ENCODE data around the gene NISCH. TPM values are rescaled to one million over a fixed set of nuclear protein-coding genes. Genes with fewer than 3 reads are reported as not detected.

Gene NISCH
- total RNA-seq, 1 donor from 2014 or later, result 140 TPM

DNA sequence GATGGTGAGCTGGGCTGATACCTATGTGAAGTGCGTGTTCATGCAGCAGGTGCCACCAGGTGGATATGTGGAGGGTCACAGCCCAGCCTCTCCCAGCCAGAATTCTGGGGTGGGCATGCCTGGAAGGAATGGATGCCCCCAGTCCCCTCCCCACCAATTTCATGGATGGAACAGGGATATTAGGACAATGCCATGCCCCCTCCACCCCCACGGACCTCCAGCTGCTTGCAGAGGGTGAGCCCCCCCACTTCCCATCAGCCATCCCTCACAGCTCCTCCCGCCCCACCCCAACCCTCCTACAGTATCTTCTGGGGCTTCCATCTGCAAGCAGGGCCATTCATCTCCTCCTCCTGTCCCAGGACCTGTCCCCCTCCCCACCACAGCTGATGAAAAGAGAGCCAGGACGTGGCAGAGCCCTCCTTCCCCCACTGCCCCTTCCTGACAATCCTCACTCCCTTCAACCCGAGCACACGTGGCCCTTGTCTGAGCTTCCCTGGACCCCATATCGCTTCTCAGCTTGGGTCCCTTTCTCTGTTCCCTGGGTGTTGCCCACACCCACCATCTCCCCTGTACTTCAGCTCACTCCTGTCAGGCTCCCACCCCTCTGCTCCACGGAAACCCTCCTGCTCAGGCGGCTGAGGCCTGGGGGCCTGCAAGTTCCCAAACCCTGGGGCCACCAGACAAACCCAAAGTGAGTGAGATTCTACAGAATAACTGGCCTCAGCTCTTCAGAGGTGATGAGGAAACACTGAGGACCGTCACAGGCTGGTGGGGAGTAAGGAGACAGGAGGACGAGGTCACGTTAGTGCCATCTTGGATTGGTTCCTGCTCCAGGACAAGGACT, 7.7 kb upstream of the NISCH start:
- DNase-seq (ENCODE audit: low spot score), result no peak

DNA sequence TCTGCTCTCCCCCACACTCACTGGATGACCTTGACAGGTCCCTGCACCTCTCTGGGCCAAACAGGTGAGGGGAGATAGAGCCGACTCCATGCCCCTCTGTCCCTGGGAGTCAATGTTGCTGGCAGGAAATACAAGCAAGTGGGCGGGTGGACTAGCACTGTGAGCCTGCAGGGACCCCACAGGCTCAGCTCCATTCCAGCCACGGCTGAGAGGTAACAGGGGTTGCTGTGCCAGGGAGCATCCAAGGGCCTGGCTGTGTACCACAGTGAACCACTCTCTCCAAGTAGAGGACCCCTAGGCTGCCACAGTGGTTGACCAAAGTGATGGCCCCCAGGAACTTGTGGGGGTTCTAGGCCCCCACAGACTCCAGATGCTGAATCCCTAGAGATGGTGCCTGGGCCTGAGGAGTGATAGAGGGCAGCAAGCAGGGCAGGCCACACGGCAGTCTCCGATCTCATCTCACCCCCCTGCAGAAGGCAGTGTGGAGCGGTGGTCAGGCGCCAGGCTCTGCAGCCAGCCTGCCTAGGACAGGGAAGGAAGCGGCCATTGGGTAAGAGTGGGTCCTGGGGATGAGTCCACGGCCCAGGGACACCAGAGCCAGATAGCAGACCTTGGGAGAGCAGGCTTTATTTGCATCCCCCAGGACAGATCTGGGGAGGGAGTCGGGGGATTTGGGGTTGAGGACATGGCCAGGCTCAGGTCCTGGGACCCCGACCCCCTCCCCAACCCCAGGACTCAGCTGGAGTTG, 4.7 kb upstream of the NISCH start:
- no peak for DNase-seq (ENCODE audit: low spot score)

DNA sequence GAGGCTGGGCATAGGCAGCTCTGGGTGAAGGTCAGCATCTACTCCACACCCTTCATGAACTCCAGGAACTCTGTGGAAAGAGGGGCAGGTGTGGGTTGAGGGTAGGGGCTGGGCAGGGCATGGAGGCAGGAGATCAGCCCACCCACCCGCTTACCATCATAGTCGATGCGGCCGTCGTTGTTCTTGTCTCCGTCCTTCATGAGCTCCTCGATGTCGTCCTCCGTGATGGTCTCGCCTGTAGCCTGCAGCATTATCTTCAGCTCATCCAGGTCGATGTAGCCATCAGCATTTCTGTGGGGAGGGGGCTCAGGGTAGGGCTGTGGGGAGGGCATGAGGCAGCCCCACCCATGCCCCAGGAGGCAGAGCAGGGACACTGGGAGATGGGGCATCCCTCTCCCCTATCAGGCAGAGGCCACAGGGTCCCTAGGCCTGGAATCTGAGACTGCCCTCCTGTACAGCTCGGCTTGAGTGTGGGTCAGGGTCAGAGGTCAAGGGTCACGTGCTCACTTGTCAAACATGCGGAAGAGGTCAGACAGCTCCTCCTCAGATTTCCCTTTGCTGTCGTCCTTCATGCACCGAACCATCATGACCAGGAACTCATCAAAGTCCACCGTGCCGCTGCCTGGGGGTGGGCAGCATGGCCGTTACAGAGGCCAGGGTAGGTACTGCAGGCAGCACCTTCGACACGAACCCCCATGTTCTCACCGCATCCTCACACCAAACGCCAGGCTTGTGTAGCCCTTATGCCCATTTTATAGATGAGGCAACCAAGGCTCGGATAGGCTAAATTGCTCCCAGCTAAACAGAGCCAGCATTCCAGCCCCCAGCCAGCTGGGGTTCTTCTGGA, 3.9 kb upstream of the NISCH start:
- no peak for DNase-seq (ENCODE audit: low spot score)

DNA sequence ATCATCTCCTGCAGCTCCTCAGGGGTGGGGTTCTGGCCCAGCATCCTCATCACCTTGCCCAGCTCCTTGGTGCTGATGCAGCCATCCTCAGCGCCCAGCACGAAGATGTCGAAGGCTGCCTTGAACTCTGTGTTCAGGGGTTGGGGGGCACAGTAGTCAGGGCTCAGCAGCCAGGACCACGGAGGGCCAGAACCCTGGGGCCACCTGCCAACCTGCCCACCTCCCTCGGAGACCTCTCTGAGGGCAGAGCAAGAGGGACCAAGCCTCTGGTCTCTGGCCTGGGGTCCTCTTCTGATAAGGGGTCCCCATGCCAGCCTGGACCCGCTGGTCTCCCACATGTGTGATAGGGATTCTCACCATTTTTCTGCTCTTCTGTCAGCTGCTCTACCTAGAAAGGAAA, 3.3 kb upstream of the NISCH start:
- DNase-seq (ENCODE audit: low spot score), result no peak

DNA sequence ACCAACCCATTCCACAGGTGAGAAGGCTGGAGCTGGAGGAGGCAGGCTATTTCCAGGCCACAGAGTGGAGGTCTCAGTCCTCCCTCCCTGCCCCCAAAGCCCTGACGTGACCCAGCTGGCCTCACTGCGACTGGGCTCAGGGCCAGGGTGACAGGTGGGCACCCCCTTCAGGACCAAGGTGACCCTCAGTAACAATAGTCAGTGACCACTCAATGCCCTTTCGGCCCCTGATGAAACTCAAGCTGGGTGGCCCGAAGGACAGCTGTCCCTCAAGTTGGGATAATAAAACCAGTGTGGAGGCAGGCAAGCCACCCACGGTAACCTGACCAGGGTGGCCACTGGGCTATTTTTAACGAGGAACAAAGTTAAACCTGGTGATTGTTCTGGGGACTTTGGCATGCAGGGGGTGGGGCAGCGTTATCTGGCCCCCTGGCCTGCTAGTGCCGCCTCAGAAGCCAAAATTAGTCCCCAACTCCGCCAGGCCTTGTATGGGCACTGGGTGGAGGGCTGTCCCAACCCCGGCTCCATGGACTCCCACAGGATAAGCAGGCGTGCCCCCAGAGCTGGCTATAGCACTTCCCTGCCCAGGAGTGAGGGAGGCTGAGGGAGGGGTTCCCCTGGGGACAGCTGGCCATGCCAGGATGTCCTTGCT, 2.7 kb upstream of the NISCH start:
- DNase-seq (ENCODE audit: low spot score), result no peak

DNA sequence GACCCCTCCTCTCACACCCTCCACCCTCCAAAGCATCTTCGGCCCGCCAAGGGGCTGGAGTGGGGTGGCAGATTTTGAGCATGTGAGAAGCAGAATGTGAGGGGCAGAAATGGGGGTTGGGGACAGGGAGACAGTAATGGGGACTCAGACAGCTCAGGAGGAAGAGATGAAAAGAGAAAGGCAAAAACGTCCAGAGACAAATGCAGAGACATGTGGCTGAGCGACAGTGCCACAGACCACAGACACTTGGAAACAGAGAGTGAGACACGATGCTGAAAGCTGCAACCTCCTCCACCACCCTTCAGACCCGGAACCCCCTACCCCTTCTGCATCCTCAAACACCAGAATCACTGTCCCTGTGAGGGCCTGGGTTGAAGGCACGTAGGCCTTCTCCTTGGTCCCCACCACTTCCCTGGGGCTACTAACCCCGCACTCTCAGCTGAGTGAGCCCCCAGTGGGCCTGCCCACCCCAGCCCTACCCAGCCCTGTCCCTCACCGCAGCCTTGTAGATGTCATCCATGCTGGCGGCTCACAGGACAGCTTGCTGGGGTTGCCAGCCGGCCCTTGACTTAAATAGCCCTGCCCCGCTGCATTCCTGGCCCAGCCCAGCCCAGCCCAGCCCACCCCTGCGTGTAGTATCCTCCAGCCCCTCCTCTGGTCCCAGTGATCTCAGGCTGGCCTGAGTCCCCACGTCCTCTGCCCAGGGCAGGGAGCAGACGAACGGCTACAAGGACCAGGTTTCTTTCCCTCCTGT, 1.7 kb upstream of the NISCH start, which contains the start of gene TNNC1:
TNNC1 (minus strand) TSS at position 546 of the 754 bp plus-strand sequence; CDS start at position 520, 26 bp downstream.
- DNase-seq (ENCODE audit: low spot score), result no peak

DNA sequence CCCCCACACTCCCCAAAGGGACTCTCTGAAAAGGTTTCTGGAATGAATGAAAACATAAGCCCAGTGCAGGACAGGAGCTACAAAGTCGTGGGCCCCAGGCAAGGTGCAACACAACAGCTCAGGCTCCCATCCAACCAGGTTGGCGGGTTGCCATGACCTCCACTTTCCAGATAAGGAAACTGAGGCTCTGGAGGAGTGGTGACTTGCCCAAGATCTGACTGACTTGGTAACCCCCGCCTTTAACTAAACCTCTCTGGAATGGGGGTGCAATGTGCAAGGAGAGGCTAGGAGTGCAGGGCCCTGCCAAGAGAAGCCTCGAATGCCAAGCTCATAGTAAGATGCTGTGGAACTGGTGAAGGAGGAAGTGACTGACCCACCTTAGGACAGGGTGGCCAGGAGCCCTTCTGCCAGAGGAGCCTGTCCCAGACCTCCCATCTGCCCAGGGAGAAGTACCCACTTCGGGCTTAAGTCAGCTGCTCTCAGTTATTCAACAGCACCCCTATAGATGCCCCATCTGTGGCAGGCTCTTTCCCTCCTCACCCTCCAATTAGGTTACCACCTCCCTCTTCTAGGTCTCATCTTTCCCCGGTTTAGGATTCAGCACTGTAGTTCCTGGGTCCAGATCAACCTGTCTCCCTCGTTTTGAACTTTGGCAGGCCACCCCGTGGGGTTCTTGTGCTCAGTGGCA, 1.0 kb upstream of the NISCH start:
- DNase-seq (ENCODE audit: low spot score), result no peak

DNA sequence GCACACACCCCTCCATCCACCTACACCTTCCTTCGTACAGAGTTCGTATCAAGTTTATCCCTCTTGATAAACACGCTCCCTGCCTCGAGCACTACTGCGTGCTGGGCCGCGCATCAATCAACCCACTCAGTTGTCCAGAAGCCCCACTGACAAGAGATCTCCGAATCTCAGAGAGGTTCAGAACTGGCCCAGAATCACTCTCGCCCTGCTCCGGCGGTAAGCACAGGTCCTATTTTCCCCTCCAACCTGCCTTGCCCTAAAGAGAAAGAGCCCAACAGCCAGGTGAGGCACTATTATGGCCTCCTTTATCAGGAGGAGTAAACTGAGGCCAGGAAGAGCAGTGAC, 494 bp upstream of the NISCH start:
- DNase-seq (ENCODE audit: low spot score), result no peak

DNA sequence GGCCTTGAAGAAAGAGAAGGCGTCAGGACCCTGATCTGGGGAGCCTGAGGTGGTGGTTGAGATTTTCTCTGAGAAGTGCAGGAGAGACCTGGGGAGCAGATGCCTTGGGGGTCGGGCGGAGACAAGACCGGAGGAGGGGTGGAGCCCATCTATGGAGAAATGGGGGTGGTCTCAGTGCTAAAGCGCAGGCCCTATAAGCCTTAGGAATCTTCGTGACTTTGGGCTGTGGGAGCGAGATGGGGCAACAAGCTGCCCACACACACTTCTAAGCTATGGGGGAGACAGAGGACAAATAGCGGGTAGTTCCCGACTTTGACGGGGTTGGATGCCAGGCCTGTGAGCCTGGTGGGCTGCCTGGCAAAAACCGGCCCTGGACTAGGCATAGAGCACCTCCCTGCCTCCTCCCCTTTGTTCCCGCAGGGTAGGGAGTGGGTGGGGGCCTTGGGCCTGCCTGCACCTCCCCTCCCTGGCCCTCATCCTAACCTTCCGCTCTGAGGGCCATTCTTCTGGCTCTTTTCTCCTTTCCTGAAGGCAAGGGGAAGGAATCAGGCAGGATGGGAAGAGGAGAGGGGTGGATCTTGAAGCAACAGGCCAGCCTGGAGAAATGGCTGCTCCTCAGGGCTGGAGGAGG, 880 bp downstream of the NISCH start:
- no peak for DNase-seq (ENCODE audit: low spot score)

DNA sequence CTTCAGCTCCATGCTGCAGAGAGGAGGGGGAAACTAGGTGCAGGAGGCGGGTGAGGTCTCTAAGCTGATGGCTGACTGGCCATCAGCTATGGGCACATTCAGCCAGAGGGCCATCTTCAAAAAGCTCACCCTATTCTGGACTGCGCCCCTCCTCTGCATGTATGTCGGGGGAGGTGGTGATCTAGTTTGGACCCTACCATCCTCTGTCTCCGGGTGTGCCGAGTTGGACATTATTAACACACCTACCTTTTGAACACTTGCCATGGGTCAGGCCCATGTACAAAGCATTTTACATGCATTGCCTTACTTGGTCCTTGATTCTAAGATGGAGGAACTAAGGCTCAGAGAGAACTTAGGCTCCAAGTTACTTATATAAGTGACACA, 1.4 kb downstream of the NISCH start:
- DNase-seq (ENCODE audit: low spot score), result no peak

DNA sequence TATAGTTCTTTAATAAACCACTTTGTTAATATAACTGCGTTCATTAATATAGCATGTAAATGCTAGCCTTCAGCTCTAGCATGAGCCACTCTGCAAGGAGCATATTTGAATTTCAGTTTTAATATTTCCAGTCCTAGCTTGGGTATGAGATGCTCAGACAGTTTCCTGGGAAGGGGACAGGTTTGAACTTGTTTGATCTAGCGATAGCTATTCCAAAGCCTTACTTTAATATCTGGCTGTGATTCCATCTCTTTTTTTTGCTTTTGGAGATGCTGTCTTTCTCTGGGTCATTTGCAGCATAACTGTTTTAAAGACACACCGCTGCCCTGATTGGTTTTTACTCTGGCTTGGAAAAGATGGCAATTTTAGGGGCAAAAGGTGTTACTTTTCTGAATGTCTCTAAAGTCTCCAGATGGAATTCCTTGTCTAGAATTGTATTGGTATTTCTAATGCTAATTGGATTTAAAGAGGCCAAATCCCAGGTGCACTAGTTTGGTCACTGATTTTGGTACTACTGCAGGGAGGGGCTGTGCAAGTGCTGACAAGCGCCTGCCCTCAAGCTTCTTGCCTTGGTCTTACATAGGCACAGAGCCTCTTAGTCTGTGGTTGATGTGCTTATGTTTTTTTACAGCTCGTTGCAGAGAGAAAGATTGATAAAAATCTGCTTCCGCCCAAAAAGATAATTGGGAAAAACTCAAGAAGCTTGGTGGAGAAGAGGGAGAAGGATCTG, 2.8 kb downstream of the NISCH start:
- no peak for DNase-seq (ENCODE audit: low spot score)

DNA sequence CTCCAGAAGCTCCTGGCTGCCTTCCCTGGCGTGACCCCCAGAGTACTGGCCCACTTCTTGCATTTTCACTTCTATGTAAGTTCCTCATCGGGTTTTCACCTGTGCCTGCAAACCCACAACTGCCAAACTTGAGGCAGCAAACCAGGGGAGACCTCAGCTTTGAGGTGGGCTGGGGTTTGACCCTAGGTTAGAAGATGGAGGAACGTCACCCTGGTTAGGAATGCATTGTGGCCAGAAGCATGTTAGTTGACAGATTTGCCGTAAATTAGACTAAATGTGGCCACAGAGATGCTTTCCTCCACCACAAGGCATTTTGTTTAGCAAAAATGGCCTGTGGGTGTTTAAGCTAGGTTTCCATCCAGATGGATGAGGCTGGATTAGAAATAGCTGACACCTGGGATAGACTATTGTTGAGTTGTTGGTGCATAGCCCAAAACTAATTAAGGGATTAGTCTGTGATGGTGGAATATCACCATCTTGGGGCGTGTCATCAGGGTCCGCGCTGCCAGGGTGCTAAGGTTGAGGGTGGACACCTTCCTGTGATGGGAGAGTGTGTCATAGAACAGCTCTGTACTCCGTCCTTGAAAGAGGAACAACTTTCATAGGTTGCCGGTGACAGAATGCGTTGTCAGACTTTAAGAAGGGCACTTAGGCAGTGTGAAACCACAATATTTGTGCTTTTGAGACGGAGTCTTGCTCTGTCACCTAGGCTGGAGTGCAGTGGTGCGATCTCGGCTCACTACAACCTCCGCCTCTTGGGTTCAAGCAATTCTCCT, 3.6 kb downstream of the NISCH start:
- DNase-seq (ENCODE audit: low spot score), result no peak

DNA sequence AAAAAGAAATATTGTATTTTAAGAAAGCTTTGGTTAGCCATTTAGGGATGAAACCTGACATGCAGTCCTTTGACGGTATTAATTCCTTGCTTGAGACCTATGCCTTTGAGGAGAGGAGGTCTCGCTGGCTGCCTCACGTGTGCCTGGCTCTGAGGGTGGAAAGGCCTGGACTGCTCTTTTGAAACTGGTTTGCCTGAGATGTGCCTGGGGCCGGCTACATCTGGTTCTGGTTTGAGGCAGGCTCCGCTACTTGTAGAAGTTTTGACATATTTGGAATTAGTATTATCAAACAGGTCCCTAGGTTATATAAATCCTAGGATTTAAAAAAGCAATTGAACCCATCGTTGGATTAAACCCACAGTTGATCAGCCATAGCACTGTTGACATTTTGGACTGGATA, 6.5 kb downstream of the NISCH start:
- DNase-seq (ENCODE audit: low spot score), result no peak

DNA sequence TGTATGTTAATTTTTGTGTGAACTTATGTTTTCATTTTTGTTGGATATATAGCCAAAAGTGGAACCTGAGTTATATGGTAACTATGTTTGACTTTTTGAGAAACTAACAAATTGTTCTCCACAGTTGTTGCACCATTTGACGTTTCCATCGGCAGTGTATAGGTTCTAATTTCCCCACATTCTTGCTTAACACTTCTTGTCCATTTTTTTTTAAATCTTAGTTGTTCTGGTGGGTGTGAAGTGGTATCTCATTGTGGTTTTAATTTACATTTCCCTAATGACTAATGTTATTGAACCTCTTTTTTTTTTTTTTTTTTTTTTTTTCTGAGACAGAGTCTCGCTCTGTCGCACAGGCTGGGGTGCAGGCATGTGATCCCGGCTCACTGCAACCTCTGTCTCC, 8.0 kb downstream of the NISCH start:
- no peak for DNase-seq (ENCODE audit: low spot score)

DNA sequence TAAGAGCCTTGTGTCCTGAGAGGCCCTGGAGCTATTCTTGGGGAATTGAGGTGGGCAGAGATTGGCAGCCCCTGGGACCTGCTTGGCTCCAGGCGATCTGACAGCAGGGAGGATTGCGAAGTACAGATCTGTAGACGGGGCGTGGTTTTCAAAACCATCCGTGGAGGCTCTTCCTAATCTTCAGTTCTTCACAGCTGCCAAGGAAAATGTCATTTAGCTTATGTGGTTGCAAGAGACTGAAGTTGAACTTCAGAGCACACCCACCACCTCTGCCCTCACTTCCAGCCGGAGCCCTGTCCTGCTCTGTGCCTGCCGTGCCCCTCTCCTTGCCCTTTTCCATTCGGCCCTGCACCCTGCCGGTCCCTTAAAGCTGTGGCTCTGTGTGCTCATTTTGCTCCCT, 12.9 kb downstream of the NISCH start:
- DNase-seq (ENCODE audit: low spot score), result no peak

DNA sequence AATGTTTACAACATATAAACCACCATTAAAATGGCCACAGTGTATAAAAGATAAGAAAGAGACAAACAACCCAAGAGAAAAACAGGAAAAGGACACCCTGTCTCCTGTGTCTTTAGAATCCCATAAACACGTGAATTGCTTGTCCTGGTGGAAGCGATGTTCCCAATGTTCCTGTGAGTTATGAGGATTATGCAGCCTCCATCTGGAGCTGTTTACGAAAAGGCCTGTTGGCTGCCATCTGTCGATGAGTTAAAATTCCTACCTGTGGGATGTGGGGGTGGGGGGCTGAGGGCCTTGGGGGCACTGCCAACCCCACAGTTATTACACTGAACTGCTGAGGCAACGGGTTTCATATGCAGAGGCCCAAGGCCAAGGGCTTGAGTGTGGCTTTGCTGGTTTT, 13.6 kb downstream of the NISCH start:
- DNase-seq (ENCODE audit: low spot score), result no peak

DNA sequence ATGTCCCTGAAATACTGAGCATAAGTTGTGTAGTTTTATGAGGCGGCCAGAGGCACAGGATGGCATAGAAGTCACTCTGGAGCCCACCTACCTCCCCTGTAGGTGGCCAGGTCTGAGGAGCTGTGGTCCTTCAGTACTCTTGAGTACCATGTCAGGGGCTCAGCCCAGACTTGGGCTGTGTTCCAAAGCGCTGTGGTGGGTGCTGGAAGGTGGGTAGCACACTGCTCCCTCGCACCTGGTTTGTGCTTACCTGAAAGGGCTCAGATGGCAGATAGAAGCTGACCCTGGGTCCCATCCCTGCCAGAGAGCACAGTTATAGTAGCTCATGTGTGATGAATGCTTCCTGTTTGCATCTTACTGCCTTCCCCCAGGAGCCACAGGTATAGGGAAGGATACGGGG, 15.5 kb downstream of the NISCH start:
- no peak for DNase-seq (ENCODE audit: low spot score)
